Fibroblast of lung (primary cell): Measurements from ENCODE around the gene SLC24A3.

Experiments used
- CTCF ChIP-seq, 2 donors: IDR thresholded peaks in 1 of 2; conservative IDR thresholded peaks in 1 of 2; 1 replicate in 1 of 2; 2 replicates in 1 of 2; pipeline ENCODE4 v1.5.1; 2011 to 2012; ENCODE audit warnings: low read length in 2 of 2, control low read depth in 1 of 2, inconsistent platforms in 1 of 2, low read depth in 1 of 2, mild to moderate bottlenecking in 1 of 2
- EZH2 ChIP-seq: IDR thresholded peaks from 2 replicates; pipeline ENCODE4 v1.5.1; 2012; ENCODE audit warnings: low read length, control low read depth, mild to moderate bottlenecking; ENCODE audit errors: missing control alignments

GRCh38 chr20:19354950-19355349 lies 142.5 kb downstream of the SLC24A3 start:
- TF ChIP-seq CTCF (conservative IDR thresholded peaks at IDR 0.05 in 1 of 2, IDR thresholded peaks at IDR 0.05 in 1 of 2; ENCODE audit: low read depth in 1 of 2, low read length in 2 of 2) = no peak
- no peak for TF ChIP-seq EZH2
